H9 (cell line): ENCODE results near the gene ATP13A2. TPM values are rescaled to one million over a fixed set of nuclear protein-coding genes. Genes with fewer than 3 reads are reported as not detected.
A peak's percentile ranks its signal among the peaks of the same experiment; 100 is the strongest.

Source experiments
- DNase-seq: peaks from one replicate; pipeline ENCODE4 v3.0.0-alpha.2; 2017
- H2AFZ ChIP-seq: one replicate; pipeline ENCODE4 v1.6.1; 2013; ENCODE audit warnings: mild to moderate bottlenecking, low read length, control low read depth, moderate library complexity
- H2AK5ac ChIP-seq: 2 replicates; pipeline ENCODE4 v1.6.1; 2013; ENCODE audit warnings: low read length, control low read depth, mixed read lengths; ENCODE audit not compliant: insufficient read length
- H2BK120ac ChIP-seq: one replicate; pipeline ENCODE4 v1.6.1; 2013; ENCODE audit warnings: low read depth, mild to moderate bottlenecking, low read length, control low read depth, inconsistent platforms; ENCODE audit not compliant: poor library complexity, severe bottlenecking
- H2BK12ac ChIP-seq: 2 replicates; pipeline ENCODE4 v1.6.1; 2013; ENCODE audit warnings: low read length, control low read depth, mixed read lengths, low read depth; ENCODE audit not compliant: insufficient read length
- H2BK15ac ChIP-seq: 2 replicates; pipeline ENCODE4 v1.6.1; 2013; ENCODE audit warnings: low read depth, low read length, control low read depth
- H2BK20ac ChIP-seq: one replicate; pipeline ENCODE4 v1.6.1; 2013; ENCODE audit warnings: low read depth, mild to moderate bottlenecking, low read length, control low read depth, inconsistent platforms; ENCODE audit not compliant: poor library complexity, severe bottlenecking
- H2BK5ac ChIP-seq: 2 replicates; pipeline ENCODE4 v1.6.1; 2013; ENCODE audit warnings: low read length, control low read depth, mixed read lengths; ENCODE audit not compliant: insufficient read length
- H3K14ac ChIP-seq: 2 replicates; pipeline ENCODE4 v1.6.1; 2013; ENCODE audit warnings: low read length, control low read depth; ENCODE audit not compliant: insufficient read depth
- H3K18ac ChIP-seq: 2 replicates; pipeline ENCODE4 v1.6.1; 2013; ENCODE audit warnings: low read depth, mild to moderate bottlenecking, mixed read lengths, low read length, control low read depth; ENCODE audit not compliant: insufficient read length
- H3K23ac ChIP-seq: 2 replicates; pipeline ENCODE4 v1.6.1; 2013; ENCODE audit warnings: low read length, control low read depth, mixed read lengths, low read depth; ENCODE audit not compliant: insufficient read length
- H3K23me2 ChIP-seq: 2 replicates; pipeline ENCODE4 v1.6.1; 2013; ENCODE audit warnings: low read depth, mild to moderate bottlenecking, mixed read lengths, low read length, control low read depth; ENCODE audit not compliant: insufficient read length, poor library complexity, severe bottlenecking
- H3K27ac ChIP-seq: 2 replicates; pipeline ENCODE4 v1.5.1; 2013; ENCODE audit warnings: low read length, control low read depth, mixed read lengths, low read depth; ENCODE audit not compliant: insufficient read length
- H3K27me3 ChIP-seq: 2 replicates; pipeline ENCODE4 v1.6.1; 2013; ENCODE audit warnings: low read length, control low read depth, inconsistent platforms; ENCODE audit not compliant: insufficient read depth
- H3K4ac ChIP-seq: 2 replicates; pipeline ENCODE4 v1.6.1; 2013; ENCODE audit warnings: low read depth, mild to moderate bottlenecking, control low read depth, inconsistent platforms, low read length, moderate library complexity
- H3K4me1 ChIP-seq: 2 replicates; pipeline ENCODE4 v1.6.1; 2013; ENCODE audit warnings: low read length, control low read depth, inconsistent platforms; ENCODE audit not compliant: insufficient read depth
- H3K4me2 ChIP-seq: 2 replicates; pipeline ENCODE4 v1.6.1; 2013; ENCODE audit warnings: low read length, control low read depth, mixed read lengths; ENCODE audit not compliant: insufficient read length, insufficient read depth
- H3K56ac ChIP-seq: 2 replicates; pipeline ENCODE4 v1.6.1; 2013; ENCODE audit warnings: low read depth, mild to moderate bottlenecking, mixed read lengths, low read length, control low read depth; ENCODE audit not compliant: insufficient read length
- H3K79me1 ChIP-seq: 2 replicates; pipeline ENCODE4 v1.6.1; 2013; ENCODE audit warnings: low read depth, mild to moderate bottlenecking, moderate library complexity, low read length, control low read depth, inconsistent platforms; ENCODE audit not compliant: insufficient read depth, poor library complexity, severe bottlenecking
- H3K79me2 ChIP-seq: 2 replicates; pipeline ENCODE4 v1.6.1; 2013; ENCODE audit warnings: low read length, control low read depth, inconsistent platforms; ENCODE audit not compliant: insufficient read depth
- H3K9ac ChIP-seq: 2 replicates; pipeline ENCODE4 v1.6.1; 2013; ENCODE audit warnings: low read length, control low read depth, mixed read lengths; ENCODE audit not compliant: insufficient read length; ENCODE audit errors: extremely low read depth
- H3K9me3 ChIP-seq: one replicate; pipeline ENCODE4 v1.6.1; 2013; ENCODE audit warnings: low read depth, low read length, inconsistent platforms; ENCODE audit not compliant: control insufficient read depth
- H3T11ph ChIP-seq: one replicate; pipeline ENCODE4 v1.6.1; 2013; ENCODE audit warnings: mild to moderate bottlenecking, low read length, control low read depth, inconsistent platforms
- H4K20me1 ChIP-seq: one replicate; pipeline ENCODE4 v1.6.1; 2013; ENCODE audit not compliant: control insufficient read depth, insufficient read length, insufficient read depth
- H4K5ac ChIP-seq: 2 replicates; pipeline ENCODE4 v1.6.1; 2013; ENCODE audit warnings: low read depth, mild to moderate bottlenecking, mixed read lengths, low read length, control low read depth; ENCODE audit not compliant: insufficient read length
- H4K8ac ChIP-seq: replicated peaks from 2 replicates; pipeline ENCODE4 v1.6.1; 2013; ENCODE audit warnings: low read length, control low read depth, mixed read lengths, low read depth; ENCODE audit not compliant: insufficient read length
- H4K91ac ChIP-seq: 2 replicates; pipeline ENCODE4 v1.6.1; 2013; ENCODE audit warnings: low read depth, mild to moderate bottlenecking, moderate library complexity, mixed read lengths, low read length, control low read depth; ENCODE audit not compliant: insufficient read length
- H3K27ac Mint-ChIP-seq, 3 experiments: 2 replicates in 2 of 3; 3 replicates in 1 of 3; pipeline ENCODE4 v1.8.0; 2020 to 2021; ENCODE audit warnings: mixed read lengths in 3 of 3, mild to moderate bottlenecking in 1 of 3, moderate library complexity in 1 of 3
- H3K27me3 Mint-ChIP-seq: 2 replicates; pipeline ENCODE4 v1.8.0; 2021; ENCODE audit warnings: low read depth, mild to moderate bottlenecking, moderate library complexity, mixed read lengths
- H3K36me3 Mint-ChIP-seq, 3 experiments: 2 replicates in 2 of 3; 3 replicates in 1 of 3; pipeline ENCODE4 v1.8.0; 2020 to 2021; ENCODE audit warnings: low read depth in 3 of 3, mixed read lengths in 3 of 3; ENCODE audit not compliant: insufficient read depth in 1 of 3
- H3K4me1 Mint-ChIP-seq, 2 experiments: 2 replicates each; pipeline ENCODE4 v1.8.0; 2020; ENCODE audit warnings: mixed read lengths in 2 of 2
- H3K4me3 Mint-ChIP-seq, 2 experiments: 2 replicates in 1 of 2; 3 replicates in 1 of 2; pipeline ENCODE4 v1.8.0; 2020 to 2021; ENCODE audit warnings: mild to moderate bottlenecking in 2 of 2, mixed read lengths in 2 of 2, moderate library complexity in 1 of 2
- H3K9me3 Mint-ChIP-seq, 2 experiments: 2 replicates in 1 of 2; 3 replicates in 1 of 2; pipeline ENCODE4 v1.8.0; 2020; ENCODE audit warnings: mild to moderate bottlenecking in 2 of 2, mixed read lengths in 2 of 2, moderate library complexity in 1 of 2
- CTCF ChIP-seq: fragments of 200-600 bp; sonication (generic); conservative IDR thresholded peaks from 3 replicates; pipeline ENCODE4 v1.8.0; 2021; ENCODE audit warnings: antibody characterized with exemption, mild to moderate bottlenecking
- WGBS: extraction: QIAGEN DNeasy Blood & Tissue Kit; methylation state at CpG from one replicate; pipeline ENCODE4 v1.1.7; 2013; ENCODE audit warnings: missing lambda C conversion rate, low lambda C conversion rate, mixed read lengths; ENCODE audit not compliant: insufficient read length; ENCODE audit errors: extremely low coverage; 5-methylcytosine and 5-hydroxymethylcytosine counted together
- total RNA-seq: library from RNA; stranded (reverse); gene quantifications from 2 replicates; pipeline ENCODE4 v1.2.1, GENCODE V29; 2021

The ATP13A2 gene
- total RNA-seq, 1 experiment from 2014 or later, result 53.6 TPM

GRCh38 chr1:17020502-17020901, 8.8 kb upstream of the ATP13A2 start:
- DNase-seq, result no peak
- no peak overlapping the region for H3K4me3 Mint-ChIP-seq
- no peak overlapping the region for H2BK120ac ChIP-seq
- no peak overlapping the region for H3K23ac ChIP-seq
- H3K9ac ChIP-seq, result no peak overlapping the region
- H3T11ph ChIP-seq, result no peak overlapping the region
- H4K5ac ChIP-seq, result no peak overlapping the region
- no peaks in the 10 kb centered on the region for H3K23me2 ChIP-seq
- TF ChIP-seq CTCF, result no peak
- H2BK12ac ChIP-seq, result no peak overlapping the region
- H3K18ac ChIP-seq, result no peak overlapping the region
- H3K79me2 ChIP-seq, result no peaks in the 10 kb centered on the region
- H3K4me1 Mint-ChIP-seq, result peaks cover 11 to 17% of the 10 kb centered on the region in 2 experiments
- H3K27ac Mint-ChIP-seq, result peak overlapping the region in 1 of 3 experiments; percentile 51; a peak in 1 of 7 replicates
- no peak overlapping the region for H3K14ac ChIP-seq
- H3K9me3 Mint-ChIP-seq, result no peaks in the 10 kb centered on the region
- H4K20me1 ChIP-seq, result no peaks in the 10 kb centered on the region
- H3K4me1 ChIP-seq, result peaks cover 4% of the 10 kb centered on the region; the same call in 1 of the 2 replicates
- H3K27me3 ChIP-seq, result no peaks in the 10 kb centered on the region
- H2BK20ac ChIP-seq, result no peak overlapping the region
- H3K27ac ChIP-seq, result no peak overlapping the region
- H3K4me2 ChIP-seq, result no peak overlapping the region
- H2BK15ac ChIP-seq, result no peak overlapping the region
- H2AFZ ChIP-seq, result no peak overlapping the region
- no peak overlapping the region for H2BK5ac ChIP-seq
- no peak overlapping the region for H3K4ac ChIP-seq
- H3K79me1 ChIP-seq, result no peaks in the 10 kb centered on the region
- no peaks in the 10 kb centered on the region for H3K27me3 Mint-ChIP-seq
- H4K91ac ChIP-seq, result no peak overlapping the region
- H4K8ac ChIP-seq, result no peak overlapping the region
- no peak overlapping the region for H2AK5ac ChIP-seq
- no CpG with 5 or more reads among the region's 2 CpGs for WGBS
- no peaks in the 10 kb centered on the region for H3K9me3 ChIP-seq
- H3K56ac ChIP-seq, result no peak overlapping the region
- peaks cover 22 to 73% (median 68%) of the 10 kb centered on the region in 3 experiments; a peak in 6 of 7 replicates for H3K36me3 Mint-ChIP-seq
